DOHH2 (cell line): ENCODE data around the gene COL5A1.

ENCODE experiments used
- H3F3A ChIP-seq: fragments of 200-600 bp; sonication (generic), shearing (Covaris generic); 2 replicates; pipeline ENCODE4 v1.6.0; 2016; ENCODE audit warnings: antibody characterized with exemption, mild to moderate bottlenecking; ENCODE audit not compliant: control insufficient read depth, insufficient read depth
- H3K27ac ChIP-seq: fragments of 200-600 bp; sonication (generic); 2 replicates; pipeline ENCODE4 v1.5.1; 2014; ENCODE audit warnings: low read depth, mild to moderate bottlenecking, low read length, moderate library complexity
- H3K27me3 ChIP-seq: fragments of 200-600 bp; sonication (generic); 2 replicates; pipeline ENCODE4 v1.6.1; 2014; ENCODE audit warnings: mild to moderate bottlenecking, low read length, mixed read lengths; ENCODE audit not compliant: control insufficient read depth
- H3K36me3 ChIP-seq: fragments of 200-600 bp; sonication (generic); 2 replicates; pipeline ENCODE4 v1.6.1; 2014; ENCODE audit warnings: mild to moderate bottlenecking, low read length, moderate library complexity, mixed read lengths; ENCODE audit not compliant: control insufficient read depth
- H3K4me1 ChIP-seq: fragments of 200-600 bp; sonication (generic); 2 replicates; pipeline ENCODE4 v1.6.1; 2014; ENCODE audit warnings: mild to moderate bottlenecking, low read length, mixed read lengths; ENCODE audit not compliant: control insufficient read depth
- H3K4me2 ChIP-seq: fragments of 200-600 bp; sonication (generic); 2 replicates; pipeline ENCODE4 v1.6.0; 2014; ENCODE audit warnings: mild to moderate bottlenecking, low read length, moderate library complexity
- H3K4me3 ChIP-seq: fragments of 200-600 bp; sonication (generic); 2 replicates; pipeline ENCODE4 v1.5.1; 2014; ENCODE audit warnings: mild to moderate bottlenecking, low read length, mixed read lengths
- H3K79me2 ChIP-seq: fragments of 200-600 bp; sonication (generic); 2 replicates; pipeline ENCODE4 v1.6.1; 2014; ENCODE audit warnings: mild to moderate bottlenecking, low read length, mixed read lengths; ENCODE audit not compliant: control insufficient read depth
- H3K9me2 ChIP-seq: fragments of 200-600 bp; sonication (generic); replicated peaks from 2 replicates; pipeline ENCODE4 v1.6.1; 2014; ENCODE audit warnings: mild to moderate bottlenecking, low read length, mixed read lengths; ENCODE audit not compliant: control insufficient read depth
- H3K9me3 ChIP-seq: fragments of 200-600 bp; sonication (generic); 2 replicates; pipeline ENCODE4 v1.6.1; 2014; ENCODE audit warnings: antibody characterized with exemption, low read length, mixed read lengths; ENCODE audit not compliant: control insufficient read depth, insufficient read depth
- H4K20me1 ChIP-seq: fragments of 200-600 bp; sonication (generic); 2 replicates; pipeline ENCODE4 v1.6.0; 2014; ENCODE audit warnings: low read depth, mild to moderate bottlenecking, antibody characterized with exemption, low read length, moderate library complexity; ENCODE audit not compliant: control insufficient read depth, insufficient read depth
- EZH2phosphoT487 ChIP-seq: fragments of 200-600 bp; sonication (generic); IDR thresholded peaks from 2 replicates; pipeline ENCODE4 v1.6.1; 2017; ENCODE audit warnings: borderline replicate concordance, mild to moderate bottlenecking, antibody characterized with exemption, low read length, moderate library complexity, mixed read lengths
- TF ChIP-seq, protein P1 (sequence below): fragments of 200-600 bp; sonication (generic); IDR thresholded peaks from one replicate; pipeline ENCODE4 v1.5.1; 2014; ENCODE audit warnings: antibody characterized with exemption, mild to moderate bottlenecking, low read depth, low read length; ENCODE audit not compliant: poor library complexity, severe bottlenecking

COL5A1 gene

GRCh38 chr9:134629061-134629585, 12.5 kb upstream of the COL5A1 start:
- Histone ChIP-seq H3K4me3 (no peak overlapping the region), H3K27me3 (no peaks in the 10 kb centered on the region), H3K4me1 (no peaks in the 10 kb centered on the region), H3K79me2 (no peaks in the 10 kb centered on the region), H3K9me3 (no peaks in the 10 kb centered on the region), H4K20me1 (no peaks in the 10 kb centered on the region), H3K36me3 (no peaks in the 10 kb centered on the region), H3F3A (no peaks in the 10 kb centered on the region), H3K9me2 (no peaks in the 10 kb centered on the region), H3K4me2 (no peak overlapping the region), H3K27ac (no peak overlapping the region)
- TF ChIP-seq, protein P1, sequence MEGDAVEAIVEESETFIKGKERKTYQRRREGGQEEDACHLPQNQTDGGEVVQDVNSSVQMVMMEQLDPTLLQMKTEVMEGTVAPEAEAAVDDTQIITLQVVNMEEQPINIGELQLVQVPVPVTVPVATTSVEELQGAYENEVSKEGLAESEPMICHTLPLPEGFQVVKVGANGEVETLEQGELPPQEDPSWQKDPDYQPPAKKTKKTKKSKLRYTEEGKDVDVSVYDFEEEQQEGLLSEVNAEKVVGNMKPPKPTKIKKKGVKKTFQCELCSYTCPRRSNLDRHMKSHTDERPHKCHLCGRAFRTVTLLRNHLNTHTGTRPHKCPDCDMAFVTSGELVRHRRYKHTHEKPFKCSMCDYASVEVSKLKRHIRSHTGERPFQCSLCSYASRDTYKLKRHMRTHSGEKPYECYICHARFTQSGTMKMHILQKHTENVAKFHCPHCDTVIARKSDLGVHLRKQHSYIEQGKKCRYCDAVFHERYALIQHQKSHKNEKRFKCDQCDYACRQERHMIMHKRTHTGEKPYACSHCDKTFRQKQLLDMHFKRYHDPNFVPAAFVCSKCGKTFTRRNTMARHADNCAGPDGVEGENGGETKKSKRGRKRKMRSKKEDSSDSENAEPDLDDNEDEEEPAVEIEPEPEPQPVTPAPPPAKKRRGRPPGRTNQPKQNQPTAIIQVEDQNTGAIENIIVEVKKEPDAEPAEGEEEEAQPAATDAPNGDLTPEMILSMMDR = no peak
- TF ChIP-seq EZH2phosphoT487 = no peak

DNA sequence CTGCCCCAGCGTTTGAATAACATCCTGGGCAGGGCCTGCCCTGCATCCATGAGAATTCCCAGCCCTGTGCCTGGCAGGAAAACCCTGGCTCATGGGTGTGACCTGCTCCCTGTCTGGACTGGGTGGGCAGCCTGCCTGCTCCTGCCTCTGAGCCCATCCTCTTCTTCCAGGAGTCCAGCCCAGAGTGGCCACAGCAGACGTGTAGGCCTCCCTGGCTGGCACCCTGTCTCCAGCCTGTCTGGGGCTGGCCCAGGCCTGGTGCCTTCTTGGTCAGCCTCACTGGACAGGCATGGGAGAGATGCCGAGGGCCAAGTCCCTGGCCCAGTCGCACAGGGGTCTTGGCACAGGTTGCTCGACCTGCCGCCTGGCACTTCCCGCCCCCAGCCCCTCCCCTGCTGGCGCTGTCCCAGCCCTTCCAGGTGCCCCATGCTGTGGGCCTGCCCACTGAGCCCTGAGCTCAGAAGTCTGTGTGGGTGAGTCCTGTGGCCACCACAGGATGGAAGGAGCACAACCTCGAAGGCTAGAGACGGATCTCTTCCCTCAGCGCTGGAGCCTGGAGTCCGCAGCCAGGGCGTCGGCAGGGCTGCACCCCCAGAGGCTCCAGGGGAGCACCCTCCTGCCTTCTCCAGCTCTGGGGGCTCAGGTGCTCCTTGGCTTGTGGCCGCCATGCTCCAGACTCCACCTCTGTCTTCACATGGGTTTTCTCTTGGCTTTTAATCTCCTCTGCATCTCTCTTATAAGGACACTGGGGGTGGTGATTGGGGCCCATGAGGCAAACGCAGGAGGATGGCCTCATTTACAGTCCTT, 11.8 kb upstream of the COL5A1 start:
- Histone ChIP-seq H3K9me2 (no peaks in the 10 kb centered on the region), H3K79me2 (no peaks in the 10 kb centered on the region)
- no peak for TF ChIP-seq EZH2phosphoT487
- TF ChIP-seq, protein P1 = no peak

DNA sequence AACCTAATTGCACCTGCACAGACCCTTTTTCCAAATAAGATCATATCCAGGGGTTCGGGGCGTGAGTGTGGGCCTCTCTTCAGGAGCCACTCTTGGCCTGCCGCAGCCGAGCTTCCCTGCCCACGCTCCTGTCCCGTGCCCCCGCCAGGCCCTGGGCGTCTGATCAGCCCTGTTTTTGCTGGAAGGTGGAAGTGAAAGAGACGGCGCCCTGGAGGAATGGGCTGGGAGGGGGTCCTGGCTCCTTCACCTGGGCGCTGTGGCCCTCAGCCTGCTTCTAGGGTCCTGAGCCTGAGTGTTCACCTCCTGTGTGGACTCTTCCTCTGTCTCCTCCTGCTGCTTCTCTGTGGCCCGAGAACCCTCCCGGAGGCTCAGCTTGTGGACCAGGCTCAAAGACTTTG, 11.2 kb upstream of the COL5A1 start:
- Histone ChIP-seq H3K4me1 (no peaks in the 10 kb centered on the region), H3K27ac (no peak overlapping the region), H3K9me2 (no peaks in the 10 kb centered on the region), H3K27me3 (no peaks in the 10 kb centered on the region), H3K4me2 (no peak overlapping the region), H3K36me3 (no peaks in the 10 kb centered on the region), H3F3A (no peaks in the 10 kb centered on the region), H3K79me2 (no peaks in the 10 kb centered on the region), H4K20me1 (no peaks in the 10 kb centered on the region), H3K4me3 (no peak overlapping the region), H3K9me3 (no peaks in the 10 kb centered on the region)
- no peak for TF ChIP-seq EZH2phosphoT487
- TF ChIP-seq, protein P1 = no peak

More for the DNA sequence above, 11.8 kb upstream of the COL5A1 start:
- H3F3A ChIP-seq = no peaks in the 10 kb centered on the region
- H3K4me1 ChIP-seq = no peaks in the 10 kb centered on the region
- H3K27ac ChIP-seq = no peak overlapping the region
- no peaks in the 10 kb centered on the region for H3K27me3 ChIP-seq
- H3K9me3 ChIP-seq = no peaks in the 10 kb centered on the region
- no peaks in the 10 kb centered on the region for H4K20me1 ChIP-seq
- H3K4me2 ChIP-seq = no peak overlapping the region
- no peak overlapping the region for H3K4me3 ChIP-seq
- H3K36me3 ChIP-seq = no peaks in the 10 kb centered on the region
